Activated T-cell treated with anti-CD3 and anti-CD28 coated beads, Interleukin-2, amount 50 U/mL, for 24 hours (primary cell): Measurements from ENCODE around the gene WDR3.

Experiments
- DNase-seq: peaks from one replicate; pipeline ENCODE4 v3.0.0-alpha.2; 2020
- H3K27ac Mint-ChIP-seq: 2 replicates; pipeline ENCODE4 v1.8.0; 2020; ENCODE audit warnings: mild to moderate bottlenecking, mixed read lengths
- H3K27me3 Mint-ChIP-seq: 2 replicates; pipeline ENCODE4 v1.8.0; 2020; ENCODE audit warnings: mixed read lengths
- H3K36me3 Mint-ChIP-seq: 2 replicates; pipeline ENCODE4 v1.8.0; 2020; ENCODE audit warnings: low read depth, mixed read lengths
- H3K4me1 Mint-ChIP-seq: 2 replicates; pipeline ENCODE4 v1.8.0; 2020; ENCODE audit warnings: low read depth, mixed read lengths
- H3K4me3 Mint-ChIP-seq: 2 replicates; pipeline ENCODE4 v1.8.0; 2020; ENCODE audit warnings: mild to moderate bottlenecking, moderate library complexity, mixed read lengths
- H3K9me3 Mint-ChIP-seq: 2 replicates; pipeline ENCODE4 v1.8.0; 2020; ENCODE audit warnings: mixed read lengths

The WDR3 gene

DNA sequence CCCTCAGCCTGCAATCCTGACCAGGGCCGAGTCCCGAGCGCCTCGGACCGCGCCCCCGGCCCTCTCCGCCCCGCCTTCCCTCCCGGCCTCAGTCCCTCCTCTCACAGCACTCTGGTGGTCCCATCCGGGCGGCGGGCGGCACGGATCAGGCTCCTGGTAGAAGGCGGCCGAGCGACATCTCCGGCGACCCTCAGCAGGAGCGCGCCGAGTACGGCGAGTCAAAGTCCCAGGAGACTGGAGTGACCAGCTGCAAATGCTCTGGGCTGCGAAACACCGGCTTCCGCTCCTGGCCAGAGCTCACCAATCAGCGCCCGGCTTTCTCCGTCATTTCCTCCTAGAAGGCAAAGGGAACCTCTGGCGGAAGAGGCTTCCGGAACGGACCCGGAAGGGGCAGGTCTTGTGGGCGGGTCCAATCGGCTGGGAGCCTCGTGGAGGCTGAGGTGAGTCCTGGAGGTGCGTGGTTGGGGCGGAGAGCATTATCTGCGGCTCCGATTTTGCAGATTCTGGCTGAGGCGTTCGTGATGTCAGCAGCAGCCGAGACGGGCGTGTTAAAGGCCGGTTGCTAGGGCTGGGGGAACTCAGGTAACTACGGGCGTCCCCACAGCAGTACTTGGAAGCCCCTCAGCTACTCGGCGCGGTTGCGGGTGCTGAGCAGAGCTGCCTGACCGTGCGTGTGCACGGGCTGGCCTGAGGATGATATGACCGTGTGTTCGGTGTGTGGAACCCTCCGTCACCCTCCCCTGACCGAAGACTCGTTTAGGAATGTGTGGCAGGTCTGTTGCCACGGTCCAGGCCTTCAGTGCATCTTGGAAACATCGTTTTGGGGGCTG, at the start of gene WDR3, which contains the start of gene GDAP2:
TSS of gene WDR3 (plus strand) at position 397 of the 830 bp plus-strand sequence. CDS start 3,581 bp downstream, outside the sequence.
TSS of gene GDAP2 (minus strand) at position 279 of the 830 bp plus-strand sequence. CDS start 9,264 bp downstream, outside the sequence.
- peaks cover 56% of the 10 kb centered on the region for H3K36me3 Mint-ChIP-seq
- peaks cover 63% of the 10 kb centered on the region for H3K4me1 Mint-ChIP-seq
- DNase-seq: peak; percentile 93
- H3K9me3 Mint-ChIP-seq: no peaks in the 10 kb centered on the region
- H3K27me3 Mint-ChIP-seq: no peaks in the 10 kb centered on the region
- peak within 1 kb of the TSS; percentile 97 for H3K4me3 Mint-ChIP-seq
- peak within 1 kb of the TSS; percentile 96 for H3K27ac Mint-ChIP-seq

DNA sequence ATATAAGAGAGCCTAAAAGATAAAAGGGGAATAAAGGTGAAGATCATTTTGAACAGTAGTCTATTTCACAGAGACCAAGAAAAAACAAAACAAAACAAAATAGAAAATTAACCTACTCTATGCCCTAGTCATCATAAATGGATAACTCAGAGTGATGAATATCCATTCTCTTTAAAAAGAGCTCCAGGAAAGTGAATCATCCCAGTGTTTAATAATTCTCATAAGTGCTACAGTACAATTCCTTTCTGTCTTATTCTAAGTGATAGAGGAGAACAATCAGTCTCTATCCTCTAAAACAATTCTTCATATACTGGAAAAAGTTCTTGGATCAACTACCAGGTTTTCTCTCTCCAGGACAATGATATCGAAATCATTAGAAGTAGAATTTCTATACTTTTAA, 45.9 kb upstream of the WDR3 start:
- Mint-ChIP-seq H3K4me1 (no peaks in the 10 kb centered on the region), H3K27me3 (no peaks in the 10 kb centered on the region), H3K9me3 (no peaks in the 10 kb centered on the region), H3K36me3 (peaks cover 54% of the 10 kb centered on the region), H3K27ac (no peak overlapping the region), H3K4me3 (no peak overlapping the region)
- DNase-seq: no peak

DNA sequence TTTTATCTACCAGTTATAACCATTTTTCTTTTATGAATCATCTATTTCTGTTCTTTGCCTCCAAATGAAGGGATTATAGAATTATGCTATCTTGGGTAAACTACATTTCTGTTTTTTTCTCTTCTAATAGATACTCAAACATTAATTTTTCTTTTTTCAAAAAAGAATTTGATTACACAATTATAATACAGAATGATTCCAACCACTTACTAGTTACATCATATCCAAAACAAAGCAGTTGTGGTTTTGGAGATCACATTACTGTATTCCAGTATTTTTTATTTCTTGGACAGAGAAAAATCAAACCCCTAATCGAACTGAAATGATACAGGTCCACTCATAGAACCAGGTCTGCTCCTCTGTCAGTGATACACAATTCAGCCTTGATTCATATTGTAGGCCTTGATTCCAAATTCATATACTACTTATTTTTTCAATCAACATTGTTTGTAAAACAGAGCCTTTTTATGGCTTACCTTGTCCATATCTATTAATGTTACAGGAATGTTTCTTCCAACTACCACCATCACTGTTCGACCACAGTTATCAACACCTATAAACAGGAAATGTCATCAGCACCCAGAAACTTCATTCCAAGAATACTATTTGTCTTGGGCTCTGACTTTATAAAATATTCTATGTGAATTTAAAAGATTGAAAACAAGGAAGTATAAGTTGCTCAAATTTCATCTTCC, 43.3 kb upstream of the WDR3 start:
- Mint-ChIP-seq H3K4me1 (no peaks in the 10 kb centered on the region), H3K27me3 (no peaks in the 10 kb centered on the region), H3K9me3 (no peaks in the 10 kb centered on the region), H3K36me3 (peaks cover 70% of the 10 kb centered on the region), H3K4me3 (no peak overlapping the region), H3K27ac (no peak overlapping the region)
- DNase-seq: no peak

DNA sequence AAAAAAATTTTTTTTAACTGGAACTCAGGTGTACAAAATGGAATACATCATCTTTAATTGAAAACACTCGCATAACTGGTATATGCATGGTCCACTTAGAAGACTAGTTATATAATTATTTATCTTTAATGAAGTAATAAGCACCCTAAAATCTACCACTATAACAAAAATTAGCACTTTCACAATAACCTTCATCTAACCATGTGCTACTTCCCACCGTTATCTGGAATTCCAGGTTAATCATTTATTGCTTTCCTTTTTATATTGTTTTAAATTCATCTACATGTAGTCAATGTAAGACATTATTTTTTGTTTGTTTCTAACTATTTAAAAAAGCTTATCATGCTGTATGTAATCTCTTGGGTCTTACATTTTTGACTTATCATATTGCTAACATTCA, 39.1 kb upstream of the WDR3 start:
- Mint-ChIP-seq H3K4me1 (peaks cover 4% of the 10 kb centered on the region), H3K4me3 (no peak overlapping the region), H3K27ac (no peak overlapping the region), H3K27me3 (no peaks in the 10 kb centered on the region), H3K9me3 (no peaks in the 10 kb centered on the region), H3K36me3 (peaks cover 63% of the 10 kb centered on the region)
- DNase-seq: no peak

DNA sequence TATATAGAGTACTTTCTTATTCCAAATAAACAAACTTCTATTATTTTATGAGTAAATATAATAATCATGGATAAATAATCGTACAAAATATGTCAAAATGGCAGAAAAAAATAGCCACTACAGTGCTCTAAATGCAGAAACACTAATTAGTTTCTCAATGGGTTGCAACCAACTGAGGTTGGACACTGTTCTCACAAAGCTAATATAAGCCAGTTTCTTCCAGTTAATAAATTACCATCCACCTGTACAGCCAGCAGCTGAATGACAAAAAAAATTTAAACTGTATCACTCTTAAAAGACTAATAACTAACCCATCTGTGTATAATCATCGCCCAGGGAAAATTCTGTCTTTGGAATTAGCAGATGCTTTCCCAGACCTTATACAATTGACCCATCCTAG, 37.0 kb upstream of the WDR3 start:
- Mint-ChIP-seq H3K4me3 (no peak overlapping the region), H3K9me3 (no peaks in the 10 kb centered on the region), H3K4me1 (peaks cover 7% of the 10 kb centered on the region), H3K27me3 (no peaks in the 10 kb centered on the region), H3K27ac (no peak overlapping the region), H3K36me3 (peaks cover 61% of the 10 kb centered on the region)
- DNase-seq: no peak

DNA sequence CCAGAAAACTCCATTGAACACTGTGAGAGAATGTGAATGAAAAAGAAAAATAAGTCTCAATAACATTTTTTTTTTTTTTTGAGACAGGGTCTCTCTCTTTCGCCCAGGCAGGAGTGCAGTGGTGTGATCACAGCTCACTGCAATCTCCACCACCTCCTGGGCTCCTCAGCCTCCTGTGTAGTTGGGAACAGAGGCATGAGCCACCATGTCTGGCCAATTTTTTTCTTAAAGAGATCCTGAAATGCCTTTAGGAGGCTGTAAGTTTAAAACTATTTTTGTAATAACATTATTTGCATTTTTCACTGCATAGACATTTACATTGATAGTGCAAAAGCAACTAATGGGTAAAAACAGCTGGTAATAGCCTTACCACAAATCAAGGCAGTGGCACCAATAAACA, 35.5 kb upstream of the WDR3 start:
- Mint-ChIP-seq H3K9me3 (no peaks in the 10 kb centered on the region), H3K27ac (no peak overlapping the region), H3K4me3 (no peak overlapping the region), H3K36me3 (peaks cover 68% of the 10 kb centered on the region), H3K27me3 (no peaks in the 10 kb centered on the region), H3K4me1 (peaks cover 7% of the 10 kb centered on the region)
- no peak for DNase-seq

DNA sequence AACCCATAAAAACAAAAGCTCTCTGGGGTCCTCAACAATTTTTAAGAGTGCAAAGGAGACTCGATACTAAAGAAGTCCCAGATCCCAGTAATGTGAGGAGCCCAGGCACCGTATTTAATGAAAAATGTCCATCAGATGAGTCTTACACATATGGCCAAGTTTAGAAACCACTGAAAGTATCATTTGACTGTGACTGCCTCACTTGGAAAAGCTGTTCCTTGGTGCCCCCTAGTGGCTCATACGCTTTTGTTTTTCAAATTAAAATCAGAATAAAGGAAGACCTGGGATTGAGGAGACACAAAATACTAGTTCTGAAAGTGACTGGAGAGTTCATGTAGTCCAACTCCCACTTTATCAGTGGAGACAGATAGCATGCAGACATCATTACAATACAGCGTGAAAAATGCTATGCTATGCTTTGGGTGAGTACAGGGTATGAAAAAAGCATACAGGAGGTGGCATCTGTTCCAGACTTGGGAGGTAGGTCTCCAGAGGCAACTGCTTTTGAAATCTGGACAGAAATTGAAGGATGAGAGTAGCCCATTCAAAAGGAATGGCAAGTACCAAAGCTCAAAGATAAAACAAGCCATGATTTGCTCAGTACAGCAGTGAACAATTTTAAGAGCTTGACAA, 33.9 kb upstream of the WDR3 start:
- no peaks in the 10 kb centered on the region for H3K9me3 Mint-ChIP-seq
- no peak overlapping the region for H3K4me3 Mint-ChIP-seq
- peaks cover 8% of the 10 kb centered on the region for H3K4me1 Mint-ChIP-seq
- H3K36me3 Mint-ChIP-seq: peaks cover 72% of the 10 kb centered on the region
- no peaks in the 10 kb centered on the region for H3K27me3 Mint-ChIP-seq
- peak; percentile 32 for DNase-seq
- no peak overlapping the region for H3K27ac Mint-ChIP-seq

DNA sequence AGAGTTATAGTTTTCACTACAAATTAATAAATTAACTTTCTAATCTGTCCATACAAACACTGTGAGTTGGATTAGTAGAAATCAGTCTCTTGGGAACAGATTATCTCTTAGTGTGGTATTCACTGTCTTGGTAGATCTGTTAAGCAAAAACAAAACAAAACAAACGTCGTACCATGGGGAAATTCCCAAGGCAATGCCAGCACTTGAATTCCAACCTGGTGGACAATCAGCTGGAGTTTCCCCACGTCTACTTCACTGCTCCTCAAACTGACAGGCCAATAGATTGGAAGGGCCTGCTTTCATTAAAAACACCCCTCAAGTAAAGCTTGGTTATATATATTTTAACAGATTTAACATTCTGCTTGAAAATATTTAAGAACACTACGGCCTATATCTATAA, 32.0 kb upstream of the WDR3 start:
- no peak for DNase-seq
- H3K4me1 Mint-ChIP-seq: peaks cover 8% of the 10 kb centered on the region
- H3K27ac Mint-ChIP-seq: no peak overlapping the region
- no peaks in the 10 kb centered on the region for H3K9me3 Mint-ChIP-seq
- no peak overlapping the region for H3K4me3 Mint-ChIP-seq
- no peaks in the 10 kb centered on the region for H3K27me3 Mint-ChIP-seq
- H3K36me3 Mint-ChIP-seq: peaks cover 74% of the 10 kb centered on the region

DNA sequence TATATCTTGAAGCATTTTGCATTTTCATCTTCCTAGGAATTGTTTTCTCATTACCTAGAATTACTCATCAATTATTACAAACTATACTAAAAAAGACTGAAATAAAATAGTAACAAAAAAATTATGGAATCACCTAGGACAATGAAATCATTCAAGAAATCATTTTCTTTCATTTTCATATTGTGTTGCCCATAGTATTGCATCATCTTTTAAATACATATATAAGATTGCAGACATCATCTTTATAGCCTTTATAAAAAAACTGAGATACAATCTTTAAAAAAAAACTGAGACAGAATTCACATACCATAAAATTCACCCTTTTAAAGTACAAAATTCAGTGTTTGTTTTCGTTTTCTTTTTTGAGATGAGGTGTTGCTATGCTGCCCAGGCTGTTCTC, 29.7 kb upstream of the WDR3 start:
- Mint-ChIP-seq H3K36me3 (peaks cover 86% of the 10 kb centered on the region), H3K27me3 (no peaks in the 10 kb centered on the region), H3K4me3 (no peak overlapping the region), H3K27ac (peak overlapping the region; percentile 83), H3K4me1 (peaks cover 8% of the 10 kb centered on the region), H3K9me3 (no peaks in the 10 kb centered on the region)
- no peak for DNase-seq

DNA sequence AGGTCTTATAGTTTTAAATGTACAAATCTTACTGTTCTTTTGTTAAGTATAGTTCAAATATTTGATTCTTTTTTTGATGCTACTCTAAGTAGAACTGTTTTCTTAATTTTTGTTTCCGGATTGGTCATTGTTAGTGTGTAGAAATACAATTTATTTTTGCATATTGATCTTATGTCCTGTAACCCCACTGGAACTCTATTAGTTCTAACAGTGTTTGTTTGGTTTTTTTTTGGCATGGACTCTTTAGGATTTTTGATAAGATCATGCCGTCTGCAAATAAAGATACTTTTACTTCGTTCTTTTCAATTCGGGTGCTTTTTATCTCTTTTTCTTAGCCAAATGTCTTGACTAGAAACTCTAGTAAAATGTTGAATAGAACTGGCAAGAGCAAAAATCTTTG, 26.6 kb upstream of the WDR3 start:
- H3K27ac Mint-ChIP-seq: peak overlapping the region; percentile 23
- no peak for DNase-seq
- peaks cover 1% of the 10 kb centered on the region for H3K4me1 Mint-ChIP-seq
- peaks cover 91% of the 10 kb centered on the region for H3K36me3 Mint-ChIP-seq
- H3K9me3 Mint-ChIP-seq: no peaks in the 10 kb centered on the region
- H3K4me3 Mint-ChIP-seq: no peak overlapping the region
- no peaks in the 10 kb centered on the region for H3K27me3 Mint-ChIP-seq

DNA sequence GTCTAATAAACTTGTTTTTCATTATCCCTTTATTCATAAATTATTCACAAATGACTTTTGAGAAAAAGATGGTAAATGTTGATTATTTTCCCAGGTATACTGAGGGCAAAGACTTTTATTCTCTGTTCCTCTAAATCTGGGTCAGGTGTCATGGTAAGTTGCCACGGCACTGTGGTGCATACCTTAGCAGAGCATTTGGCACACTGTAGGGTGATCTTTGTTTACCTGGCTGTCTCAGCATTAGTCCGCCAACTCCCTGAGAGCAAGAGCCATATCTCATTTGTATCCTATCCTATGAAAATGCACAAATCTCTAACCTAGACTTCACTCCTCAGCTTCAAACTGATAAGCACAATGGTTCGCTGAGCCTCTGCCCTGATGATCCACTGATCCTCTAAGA, 25.1 kb upstream of the WDR3 start:
- no peaks in the 10 kb centered on the region for H3K9me3 Mint-ChIP-seq
- DNase-seq: no peak
- peaks cover 85% of the 10 kb centered on the region for H3K36me3 Mint-ChIP-seq
- peaks cover 1% of the 10 kb centered on the region for H3K4me1 Mint-ChIP-seq
- H3K27me3 Mint-ChIP-seq: no peaks in the 10 kb centered on the region
- no peak overlapping the region for H3K4me3 Mint-ChIP-seq
- no peak overlapping the region for H3K27ac Mint-ChIP-seq

DNA sequence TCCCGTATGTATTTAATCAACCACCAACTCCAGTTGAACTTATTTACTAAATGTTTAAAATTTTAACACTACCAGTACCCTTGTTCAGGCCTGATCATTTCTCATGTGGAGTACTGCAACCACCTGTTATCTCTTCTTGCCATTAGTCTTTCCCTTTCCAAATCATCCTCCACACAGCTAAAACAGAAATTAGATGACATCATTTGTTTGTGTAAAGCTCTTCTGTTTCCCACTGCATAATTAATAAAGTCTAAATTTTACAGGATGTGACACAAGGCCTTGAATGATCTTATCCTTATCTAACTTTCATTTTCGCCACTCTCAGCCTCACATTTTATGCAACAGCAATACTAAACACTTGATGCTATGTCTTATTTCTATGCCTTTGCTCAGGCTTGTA, 24.5 kb upstream of the WDR3 start:
- Mint-ChIP-seq H3K9me3 (no peaks in the 10 kb centered on the region), H3K4me1 (peaks cover 1% of the 10 kb centered on the region), H3K4me3 (no peak overlapping the region), H3K36me3 (peaks cover 84% of the 10 kb centered on the region), H3K27me3 (no peaks in the 10 kb centered on the region), H3K27ac (no peak overlapping the region)
- DNase-seq: no peak

DNA sequence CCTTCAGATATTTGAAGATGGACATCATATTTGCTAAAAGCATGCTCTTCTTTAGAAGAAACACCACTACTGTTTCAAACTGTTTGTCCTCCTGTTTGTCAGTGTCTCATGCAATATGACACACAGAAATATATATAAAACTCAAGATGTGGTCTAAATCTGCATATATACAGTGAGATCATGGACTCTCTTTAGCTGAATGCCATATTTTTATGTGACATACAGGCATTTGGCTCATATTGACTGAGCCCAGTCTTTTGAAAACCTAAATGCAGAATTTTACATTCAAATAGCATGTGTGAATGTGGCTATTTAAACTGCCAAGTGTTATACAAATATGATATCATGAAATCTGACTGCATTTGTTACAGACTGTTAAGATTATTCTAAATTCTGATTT, 18.5 kb upstream of the WDR3 start:
- H3K27me3 Mint-ChIP-seq: no peaks in the 10 kb centered on the region
- peaks cover 3% of the 10 kb centered on the region for H3K4me1 Mint-ChIP-seq
- H3K27ac Mint-ChIP-seq: no peak overlapping the region
- no peak overlapping the region for H3K4me3 Mint-ChIP-seq
- H3K36me3 Mint-ChIP-seq: peaks cover 87% of the 10 kb centered on the region
- H3K9me3 Mint-ChIP-seq: no peaks in the 10 kb centered on the region
- DNase-seq: no peak

DNA sequence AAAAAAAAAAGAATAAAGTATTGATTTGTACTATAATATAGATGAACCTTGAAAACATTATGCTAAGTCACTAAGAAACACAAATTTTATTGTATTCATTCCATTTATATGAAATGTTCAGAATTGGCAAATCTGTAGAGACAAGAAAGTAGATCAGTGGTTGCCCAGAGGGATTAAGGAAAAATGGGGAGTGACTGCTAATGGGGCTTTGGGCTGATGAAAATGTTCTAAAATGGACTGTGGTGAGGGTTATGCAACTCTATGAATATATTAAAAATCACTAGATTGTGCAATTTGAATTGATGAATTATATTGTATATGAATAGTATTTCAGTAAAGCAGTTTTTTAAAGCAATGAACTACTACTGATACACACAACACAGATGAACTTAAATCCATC, 10.2 kb upstream of the WDR3 start:
- no peaks in the 10 kb centered on the region for H3K27me3 Mint-ChIP-seq
- H3K9me3 Mint-ChIP-seq: no peaks in the 10 kb centered on the region
- H3K36me3 Mint-ChIP-seq: peaks cover 58% of the 10 kb centered on the region
- H3K4me3 Mint-ChIP-seq: no peak overlapping the region
- DNase-seq: no peak
- no peaks in the 10 kb centered on the region for H3K4me1 Mint-ChIP-seq
- H3K27ac Mint-ChIP-seq: no peak overlapping the region

DNA sequence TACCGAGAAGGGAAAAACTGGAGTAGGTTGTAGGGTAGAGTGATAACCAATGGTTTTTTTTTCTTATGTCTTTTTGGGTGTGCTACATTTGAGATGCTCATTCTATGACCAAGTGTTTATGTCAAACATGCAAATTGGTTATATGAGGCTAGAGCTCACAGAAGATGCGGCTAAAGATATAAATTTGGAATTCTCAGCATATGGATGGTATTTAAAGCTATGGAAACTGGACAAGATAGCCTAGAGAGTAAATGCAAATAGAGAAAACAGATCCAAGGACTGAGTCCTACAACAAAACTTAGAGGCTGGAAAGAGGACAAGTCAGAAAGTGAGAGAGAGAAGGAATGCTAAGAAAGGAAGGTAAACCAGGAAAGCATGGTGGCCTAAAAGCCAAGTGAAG, 7.5 kb upstream of the WDR3 start:
- H3K9me3 Mint-ChIP-seq: no peaks in the 10 kb centered on the region
- peaks cover 34% of the 10 kb centered on the region for H3K36me3 Mint-ChIP-seq
- peaks cover 12% of the 10 kb centered on the region for H3K4me1 Mint-ChIP-seq
- no peak for DNase-seq
- H3K27ac Mint-ChIP-seq: no peak overlapping the region
- H3K4me3 Mint-ChIP-seq: no peak overlapping the region
- no peaks in the 10 kb centered on the region for H3K27me3 Mint-ChIP-seq
